ENCODE results near the gene MICB. TPM values are rescaled to one million over a fixed set of nuclear protein-coding genes. Genes with fewer than 3 reads are reported as not detected.

The MICB gene
- total RNA-seq, 1 experiment from 2014 or later: 37.0 TPM

GRCh38 chr6:31521835-31522234, 23.9 kb downstream of the MICB start (continued):
- no peak for TF ChIP-seq ZNF425 (CRISPR knock-in tag; conservative IDR thresholded peaks at IDR 0.05)
- no peak for TF ChIP-seq SMAD3 (CRISPR knock-in tag; IDR thresholded peaks at IDR 0.05; ENCODE audit: borderline replicate concordance)
- TF ChIP-seq PREB (CRISPR knock-in tag; IDR thresholded peaks at IDR 0.05; ENCODE audit: borderline replicate concordance): no peak
- no peak for TF ChIP-seq EMX1 (CRISPR knock-in tag; IDR thresholded peaks at IDR 0.05)
- no peak for TF ChIP-seq RORB (CRISPR knock-in tag; IDR thresholded peaks at IDR 0.05)
- TF ChIP-seq STAT6 (CRISPR knock-in tag; conservative IDR thresholded peaks at IDR 0.05; ENCODE audit: low read depth): no peak
- TF ChIP-seq FOXJ3 (CRISPR knock-in tag; IDR thresholded peaks at IDR 0.05; ENCODE audit: borderline replicate concordance): no peak

- Mint-ChIP-seq H3K27ac (no peak overlapping the region), H3K27me3 (ENCODE audit: low read depth) (no peaks in the 10 kb centered on the region), H3K4me3 (no peak overlapping the region), H3K4me1 (peaks cover 22% of the 10 kb centered on the region), H3K36me3 (peaks cover 11% of the 10 kb centered on the region), H3K9me3 (no peaks in the 10 kb centered on the region)
- ATAC-seq (no peak), DNase-seq (ENCODE audit: low spot score) (no peak)
- CTCF ChIA-PET: interaction anchor here (0.7 to 1.7 kb wide), 4 partner anchors 30 to 211 kb away, joined by 4 to 5 read pairs (median 4); partner anchors contain the start of gene CLIC1
- TF ChIP-seq ATF3 (CRISPR knock-in tag; conservative IDR thresholded peaks at IDR 0.05) (no peak), ARID4B (CRISPR knock-in tag; IDR thresholded peaks at IDR 0.05; ENCODE audit: borderline replicate concordance) (no peak), USF2 (CRISPR knock-in tag; IDR thresholded peaks at IDR 0.05) (no peak), NFE2L1 (CRISPR knock-in tag; IDR thresholded peaks at IDR 0.05) (no peak), GTF2I (CRISPR knock-in tag; conservative IDR thresholded peaks at IDR 0.05) (no peak)
- POLR2A ChIA-PET: interaction anchor here (0.6 kb wide), 1 partner anchor 68 kb away, joined by 3 read pairs; no protein-coding TSS in a partner anchor
These were observed 27.6 kb downstream of the MICB start for GRCh38 chr6:31525553-31525931.
